Measurements from ENCODE around the gene IQCE.
"Not testable (repeated sequence)": the region's sequence is repeated elsewhere in the genome, so short reads cannot be mapped to it uniquely, and the experiment has no call there.

- TF ChIP-seq CTCF, POLR2AphosphoS5, POLR2A (IDR thresholded peaks at IDR 0.05): not testable (repeated sequence)
Measured at GRCh38 chr7:2589941-2590340, 31.2 kb downstream of the IQCE start.
